Mucosa of rectum (tissue), 2 donors: ENCODE results near the gene LTBP2.

Source experiments
- H3K27ac ChIP-seq, 2 donors: one replicate each; pipeline ENCODE4 v1.7.0; 2013; ENCODE audit warnings: inconsistent platforms in 2 of 2, low read depth in 2 of 2, low read length in 2 of 2
- H3K27me3 ChIP-seq, 2 donors: one replicate each; pipeline ENCODE4 v1.7.0; 2013; ENCODE audit warnings: low read length in 2 of 2; ENCODE audit not compliant: control insufficient read depth in 2 of 2, insufficient read depth in 2 of 2
- H3K36me3 ChIP-seq, 2 donors: one replicate each; pipeline ENCODE4 v1.7.0; 2013; ENCODE audit warnings: low read length in 2 of 2; ENCODE audit not compliant: control insufficient read depth in 2 of 2, insufficient read depth in 2 of 2
- H3K4me1 ChIP-seq, 2 donors: one replicate each; pipeline ENCODE4 v1.7.0; 2013; ENCODE audit warnings: low read length in 2 of 2, mild to moderate bottlenecking in 1 of 2; ENCODE audit not compliant: control insufficient read depth in 2 of 2, insufficient read depth in 2 of 2
- H3K4me3 ChIP-seq, 2 donors: one replicate each; pipeline ENCODE4 v1.7.0; 2013; ENCODE audit warnings: low read length in 2 of 2
- H3K9ac ChIP-seq, 2 donors: one replicate each; pipeline ENCODE4 v1.7.0; 2013; ENCODE audit warnings: low read length in 2 of 2, low read depth in 1 of 2, mild to moderate bottlenecking in 1 of 2
- H3K9me3 ChIP-seq, 2 donors: one replicate each; pipeline ENCODE4 v1.7.0; 2013; ENCODE audit warnings: low read length in 2 of 2; ENCODE audit not compliant: control insufficient read depth in 2 of 2
- donor health status: healthy.
- donor health status: Normal muscosa, but diverticular disease.

LTBP2 gene

DNA sequence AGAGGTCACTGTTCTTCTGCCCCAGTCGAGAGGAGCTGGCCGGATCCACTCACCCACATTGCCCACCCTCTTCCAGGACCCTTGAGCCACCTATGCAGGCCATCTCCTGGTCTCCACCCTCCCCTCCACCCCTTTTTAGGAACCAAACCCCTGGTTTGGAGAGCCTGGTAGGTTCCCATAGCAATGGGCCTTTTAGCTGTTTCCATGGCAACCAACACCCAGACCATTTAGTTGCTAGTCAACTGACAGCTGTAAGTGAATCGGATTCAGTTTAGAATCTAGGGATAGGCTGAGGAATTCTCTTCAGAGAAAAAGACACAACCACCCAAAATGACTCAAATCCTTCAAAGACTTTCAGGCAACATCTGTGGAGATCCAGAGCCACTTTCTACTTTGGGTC lies 135.4 kb downstream of the LTBP2 start:
- Histone ChIP-seq H3K36me3 (peaks cover 19 to 40% of the 10 kb centered on the region in 2 donors), H3K9me3 (no peaks in the 10 kb centered on the region), H3K27ac (no peak overlapping the region)

DNA sequence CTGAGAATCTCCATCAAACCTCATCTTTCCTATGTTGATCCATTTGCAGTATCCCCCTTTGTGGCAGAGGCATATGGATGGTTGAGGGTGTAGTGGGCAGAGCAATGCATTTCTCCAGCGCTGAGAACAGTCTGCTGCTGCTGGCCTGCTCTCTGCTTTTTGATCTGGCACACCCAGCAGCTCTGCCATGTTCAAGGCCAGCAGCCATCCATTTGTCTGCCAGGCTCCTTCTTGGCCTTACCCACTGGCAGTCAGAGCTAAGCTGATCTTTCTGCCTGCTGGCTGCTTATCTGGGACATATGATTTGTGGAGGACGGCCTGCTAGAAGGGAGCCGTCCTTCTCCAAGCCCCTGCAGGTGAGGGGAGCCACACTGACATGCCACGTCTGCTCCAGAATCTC lies 135.9 kb downstream of the LTBP2 start:
- H3K9me3 ChIP-seq, result no peaks in the 10 kb centered on the region
- no peaks in the 10 kb centered on the region for H3K27me3 ChIP-seq
- H3K36me3 ChIP-seq, result peaks cover 14 to 35% of the 10 kb centered on the region in 2 donors
- H3K4me3 ChIP-seq, result no peak overlapping the region
- no peaks in the 10 kb centered on the region for H3K4me1 ChIP-seq
- H3K9ac ChIP-seq, result no peak overlapping the region
- H3K27ac ChIP-seq, result no peak overlapping the region

More for the DNA sequence above, 135.4 kb downstream of the LTBP2 start:
- H3K4me3 ChIP-seq, result no peak overlapping the region
- H3K27me3 ChIP-seq, result no peaks in the 10 kb centered on the region
- no peak overlapping the region for H3K9ac ChIP-seq
- no peaks in the 10 kb centered on the region for H3K4me1 ChIP-seq

DNA sequence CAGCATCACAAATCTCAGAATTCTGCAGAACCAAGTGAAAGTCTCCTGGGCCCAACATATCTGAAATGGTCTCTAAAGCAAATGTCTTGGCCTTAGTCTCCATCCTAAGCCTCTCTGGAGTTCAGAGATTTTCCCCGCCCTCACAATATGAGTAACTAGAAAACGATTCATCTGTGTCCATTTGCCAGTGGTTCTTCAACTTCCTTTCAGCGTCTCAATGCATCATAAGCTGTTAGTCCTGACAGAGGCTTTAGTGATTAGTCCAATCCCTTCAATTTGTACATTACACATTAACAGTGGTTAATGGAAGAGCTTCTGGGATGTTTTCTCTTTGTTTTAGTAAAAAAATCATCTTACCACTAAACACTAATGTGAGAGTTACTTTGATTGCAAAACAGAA lies 136.4 kb downstream of the LTBP2 start:
- Histone ChIP-seq H3K27ac (no peak overlapping the region), H3K4me1 (no peaks in the 10 kb centered on the region), H3K9me3 (no peaks in the 10 kb centered on the region), H3K9ac (no peak overlapping the region), H3K4me3 (no peak overlapping the region), H3K27me3 (no peaks in the 10 kb centered on the region), H3K36me3 (peaks cover 12 to 30% of the 10 kb centered on the region in 2 donors)

DNA sequence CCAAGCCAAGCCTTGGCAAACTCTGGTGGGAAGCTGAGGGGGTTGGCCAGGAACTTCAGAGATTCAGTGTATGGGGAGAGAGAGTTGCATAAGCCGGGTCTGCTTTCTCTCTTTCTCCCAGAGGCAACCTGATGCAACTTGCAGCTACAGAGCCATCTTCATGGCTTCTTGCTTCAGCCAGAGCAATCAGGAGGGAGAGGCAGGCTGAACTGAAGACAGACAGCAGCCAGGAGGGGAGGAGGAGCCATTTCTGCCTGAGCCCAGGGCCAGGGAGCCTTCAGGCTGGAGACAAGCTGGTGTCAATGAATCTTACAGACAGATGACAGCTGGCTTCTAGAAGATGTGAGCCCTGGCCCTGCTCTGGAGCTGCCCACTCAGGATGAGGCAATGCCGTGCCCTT lies 137.7 kb downstream of the LTBP2 start:
- Histone ChIP-seq H3K36me3 (peaks cover 6 to 21% of the 10 kb centered on the region in 2 donors), H3K9ac (no peak overlapping the region), H3K4me1 (no peaks in the 10 kb centered on the region), H3K27me3 (no peaks in the 10 kb centered on the region), H3K9me3 (no peaks in the 10 kb centered on the region), H3K4me3 (no peak overlapping the region), H3K27ac (no peak overlapping the region)

DNA sequence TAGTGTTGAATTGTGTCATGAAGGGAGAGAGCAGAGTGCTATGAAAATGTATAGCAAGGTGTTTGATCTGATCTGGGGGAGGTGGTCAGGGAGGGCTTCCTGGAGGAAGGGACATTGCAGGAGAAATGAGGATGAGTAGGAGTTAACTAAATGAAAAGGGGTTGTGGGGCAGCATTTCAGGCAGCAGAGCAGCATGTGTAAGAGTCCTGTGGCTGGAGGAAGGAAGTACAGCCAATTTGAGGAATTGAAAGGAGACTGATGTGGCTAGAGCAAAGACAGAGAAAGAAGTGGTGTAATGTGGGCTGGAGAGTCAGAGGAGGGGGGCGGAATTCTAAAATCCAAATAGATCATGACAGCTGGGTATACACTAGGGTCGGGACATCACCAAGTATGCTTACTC lies 139.4 kb downstream of the LTBP2 start:
- Histone ChIP-seq H3K9me3 (no peaks in the 10 kb centered on the region), H3K4me3 (no peak overlapping the region), H3K36me3 (peaks cover 6 to 17% of the 10 kb centered on the region in 2 donors), H3K27ac (no peak overlapping the region), H3K27me3 (no peaks in the 10 kb centered on the region), H3K4me1 (no peaks in the 10 kb centered on the region), H3K9ac (no peak overlapping the region)

DNA sequence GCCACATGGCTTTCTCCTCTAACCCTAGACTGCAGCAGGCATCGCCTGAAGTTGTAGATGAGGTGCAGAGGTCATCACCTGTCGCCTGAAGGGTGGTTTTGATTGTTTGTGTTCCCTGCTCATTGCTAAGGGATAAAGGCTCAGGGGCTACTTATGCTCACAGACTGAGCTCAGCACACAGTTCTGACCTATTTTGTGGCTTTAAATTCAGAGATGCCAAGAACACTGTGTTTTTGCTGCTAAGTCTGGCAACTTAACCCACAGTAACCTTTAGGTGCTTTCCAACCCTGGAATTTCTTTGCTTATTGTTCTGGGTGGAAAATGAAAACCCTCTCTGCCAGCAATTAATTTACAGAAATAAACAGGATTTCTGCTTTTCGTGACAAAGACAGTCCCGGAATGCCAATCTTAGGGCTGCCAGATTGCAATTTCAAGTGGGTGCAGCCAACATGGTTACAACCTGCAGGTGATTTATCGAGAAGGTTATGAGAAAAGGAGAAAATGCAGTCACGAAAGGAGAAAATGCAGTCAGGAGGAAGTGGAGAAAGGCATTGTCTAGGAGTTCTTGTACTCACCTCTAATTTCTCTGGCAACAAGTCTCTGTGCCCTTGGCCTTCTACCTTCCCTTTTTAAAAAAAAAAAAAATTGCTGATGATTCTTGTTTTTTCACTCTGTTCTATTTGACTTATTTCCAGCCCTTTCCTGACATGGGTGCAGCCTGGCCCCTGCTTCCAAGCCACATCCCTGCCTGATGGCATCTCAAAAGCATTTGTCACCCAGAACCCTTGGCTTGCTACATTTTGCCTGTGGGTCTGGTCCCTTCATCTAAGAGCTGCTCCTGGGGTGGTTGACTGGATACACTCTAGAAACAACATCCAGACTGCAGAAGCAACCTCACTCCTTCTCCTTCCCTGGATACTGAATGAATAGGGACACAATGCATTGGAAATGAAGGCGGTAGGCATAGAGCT lies 142.2 kb downstream of the LTBP2 start:
- Histone ChIP-seq H3K9ac (no peak overlapping the region), H3K36me3 (peaks cover 6 to 14% of the 10 kb centered on the region in 2 donors), H3K27me3 (no peaks in the 10 kb centered on the region), H3K4me1 (no peaks in the 10 kb centered on the region), H3K4me3 (no peak overlapping the region), H3K9me3 (no peaks in the 10 kb centered on the region), H3K27ac (no peak overlapping the region)

DNA sequence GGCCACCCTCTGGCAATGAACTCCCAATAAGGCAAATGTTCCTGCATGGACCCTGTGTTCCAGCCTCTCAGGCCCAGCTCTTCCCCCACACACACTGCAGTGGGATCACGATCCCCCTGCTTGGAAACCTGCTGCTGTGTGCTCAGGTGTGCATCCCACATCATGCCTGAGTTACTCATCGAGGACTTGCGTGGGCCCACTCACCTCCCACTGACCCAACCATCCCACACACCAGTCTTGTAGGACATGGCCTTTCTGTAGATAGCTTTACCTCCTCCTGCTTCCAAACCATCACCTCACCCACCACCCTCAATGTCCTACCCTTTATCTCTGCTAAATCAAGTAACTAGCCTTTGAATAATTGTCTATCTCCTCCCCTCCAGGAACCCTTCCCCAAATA lies 143.5 kb downstream of the LTBP2 start:
- Histone ChIP-seq H3K4me1 (no peaks in the 10 kb centered on the region), H3K36me3 (peaks cover 0 to 5% of the 10 kb centered on the region in 2 donors), H3K27ac (no peak overlapping the region), H3K9ac (no peak overlapping the region), H3K4me3 (no peak overlapping the region), H3K9me3 (no peaks in the 10 kb centered on the region), H3K27me3 (no peaks in the 10 kb centered on the region)

DNA sequence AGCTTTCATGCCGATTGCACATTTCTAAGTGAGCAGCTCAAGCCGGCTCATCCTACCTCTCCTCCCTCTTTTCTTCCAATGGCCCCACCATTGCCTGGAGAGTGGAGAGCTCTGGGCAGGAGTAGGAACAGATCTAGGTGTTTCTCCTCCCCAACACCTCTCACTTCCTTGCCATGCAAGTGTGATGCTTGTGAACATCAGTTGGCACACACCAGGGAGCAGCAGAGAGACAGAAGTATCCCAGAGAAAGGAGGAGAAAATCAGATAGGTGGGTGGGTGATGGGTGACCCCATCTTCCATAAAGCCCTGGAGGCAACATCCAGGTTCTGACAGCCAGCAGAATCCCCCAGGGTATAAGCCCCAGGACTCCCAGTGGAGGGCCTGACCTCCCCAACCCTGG lies 146.7 kb downstream of the LTBP2 start:
- H3K9me3 ChIP-seq, result no peaks in the 10 kb centered on the region
- no peak overlapping the region for H3K9ac ChIP-seq
- no peaks in the 10 kb centered on the region for H3K4me1 ChIP-seq
- H3K27me3 ChIP-seq, result no peaks in the 10 kb centered on the region
- H3K27ac ChIP-seq, result no peak overlapping the region
- no peak overlapping the region for H3K4me3 ChIP-seq
- no peaks in the 10 kb centered on the region for H3K36me3 ChIP-seq

DNA sequence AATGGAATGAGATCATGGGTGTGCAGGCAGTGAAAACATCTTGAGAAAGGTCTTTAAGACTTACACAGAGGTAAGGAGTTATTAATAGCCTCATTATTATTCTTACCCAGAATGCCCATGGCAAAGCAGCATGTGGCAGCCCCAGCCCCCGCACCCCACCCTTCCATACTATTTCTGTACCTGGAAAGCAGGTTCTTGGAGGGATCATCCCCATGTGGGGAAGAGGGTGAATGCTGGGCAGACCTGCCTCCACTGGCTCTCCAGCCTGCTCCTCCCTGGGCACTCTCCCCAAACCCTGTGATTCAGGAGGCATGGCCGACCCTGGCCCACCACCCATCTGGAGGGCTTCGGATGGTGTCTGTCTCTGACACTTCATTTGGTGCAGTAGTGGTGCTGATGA lies 147.3 kb downstream of the LTBP2 start:
- no peak overlapping the region for H3K27ac ChIP-seq
- no peak overlapping the region for H3K4me3 ChIP-seq
- H3K9ac ChIP-seq, result no peak overlapping the region
- no peaks in the 10 kb centered on the region for H3K36me3 ChIP-seq
- no peaks in the 10 kb centered on the region for H3K27me3 ChIP-seq
- H3K9me3 ChIP-seq, result no peaks in the 10 kb centered on the region
- H3K4me1 ChIP-seq, result no peaks in the 10 kb centered on the region

DNA sequence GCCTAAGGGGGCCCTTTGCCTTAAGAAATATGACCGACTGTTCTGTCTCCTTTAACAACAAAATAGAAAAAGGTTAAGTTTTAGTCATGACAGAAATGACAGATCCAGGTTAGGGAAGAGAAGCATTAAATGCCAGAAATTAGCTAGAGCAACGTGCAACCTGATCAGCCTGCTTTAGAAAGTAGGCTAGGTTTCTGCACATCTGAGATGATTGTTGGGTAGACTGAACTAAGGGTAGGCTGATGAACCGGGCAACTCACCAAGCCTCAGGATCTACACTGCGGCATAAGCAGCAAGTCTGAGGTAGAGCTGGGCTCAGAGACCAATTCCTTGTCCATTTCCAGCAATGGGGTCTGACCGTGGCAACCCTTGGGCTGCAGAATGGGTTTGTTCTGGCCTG lies 148.3 kb downstream of the LTBP2 start:
- Histone ChIP-seq H3K27ac (no peak overlapping the region), H3K36me3 (no peaks in the 10 kb centered on the region), H3K9ac (no peak overlapping the region), H3K27me3 (no peaks in the 10 kb centered on the region), H3K4me3 (no peak overlapping the region), H3K4me1 (no peaks in the 10 kb centered on the region), H3K9me3 (no peaks in the 10 kb centered on the region)
